Keratinocyte (primary cell): ENCODE measurements around the gene CIPC. TPM values are rescaled to one million over a fixed set of nuclear protein-coding genes. Genes with fewer than 3 reads are reported as not detected.

Source experiments
- DNase-seq: peaks from one replicate; pipeline ENCODE4 v3.0.0-alpha.2; 2011; ENCODE audit warnings: low read depth, missing footprints, low spot score
- FAIRE-seq: peaks from 2 replicates; lab custom pipeline; 2011; peaks lifted over from hg19 to GRCh38; lab: Jason Lieb, UNC
- H2AFZ ChIP-seq: 2 replicates; pipeline ENCODE4 v1.6.0; 2012; ENCODE audit warnings: low read length, control low read depth, inconsistent platforms; ENCODE audit not compliant: control insufficient read depth
- H3K27ac ChIP-seq: 2 replicates; pipeline ENCODE4 v1.5.1; 2011; ENCODE audit warnings: low read length; ENCODE audit not compliant: control insufficient read depth, insufficient read depth
- H3K27me3 ChIP-seq: 3 replicates; pipeline ENCODE4 v1.6.0; 2011; ENCODE audit warnings: low read length; ENCODE audit not compliant: control insufficient read depth, insufficient read depth; ENCODE audit errors: extremely low read depth
- H3K36me3 ChIP-seq, 2 experiments: 2 replicates in 1 of 2; 3 replicates in 1 of 2; pipeline ENCODE4 v1.5.1; 2011; ENCODE audit warnings: low read length in 2 of 2, mild to moderate bottlenecking in 1 of 2; ENCODE audit not compliant: control insufficient read depth in 2 of 2, insufficient read depth in 2 of 2; ENCODE audit errors: extremely low read depth in 1 of 2
- H3K4me1 ChIP-seq: 3 replicates; pipeline ENCODE4 v1.5.1; 2011; ENCODE audit warnings: low read length; ENCODE audit not compliant: control insufficient read depth, insufficient read depth; ENCODE audit errors: extremely low read depth
- H3K4me2 ChIP-seq: 3 replicates; pipeline ENCODE4 v1.6.0; 2011; ENCODE audit warnings: low read depth, low read length; ENCODE audit not compliant: control insufficient read depth, insufficient read depth; ENCODE audit errors: extremely low read depth
- H3K4me3 ChIP-seq, 3 experiments: fragments of 200-600 bp in 1 of 3; sonication (generic) in 1 of 3; 2 replicates in 2 of 3; 3 replicates in 1 of 3; pipeline ENCODE4 v1.5.1; 2011 to 2016; ENCODE audit warnings: low read length in 3 of 3, mild to moderate bottlenecking in 3 of 3, control low read depth in 2 of 3, inconsistent platforms in 1 of 3, low read depth in 1 of 3, mixed read lengths in 1 of 3, mixed run types in 1 of 3, moderate library complexity in 1 of 3; ENCODE audit not compliant: control insufficient read depth in 2 of 3, insufficient read depth in 2 of 3; ENCODE audit errors: extremely low read depth in 1 of 3
- H3K79me2 ChIP-seq: 2 replicates; pipeline ENCODE4 v1.6.0; 2012; ENCODE audit warnings: low read length; ENCODE audit not compliant: control insufficient read depth, insufficient read depth
- H3K9ac ChIP-seq: 3 replicates; pipeline ENCODE4 v1.6.0; 2011; ENCODE audit warnings: low read length; ENCODE audit not compliant: control insufficient read depth, insufficient read depth; ENCODE audit errors: extremely low read depth
- H3K9me1 ChIP-seq: 3 replicates; pipeline ENCODE4 v1.6.0; 2011; ENCODE audit warnings: low read length; ENCODE audit not compliant: control insufficient read depth, insufficient read depth; ENCODE audit errors: extremely low read depth
- H3K9me3 ChIP-seq: 2 replicates; pipeline ENCODE4 v1.5.1; 2012; ENCODE audit warnings: low read depth, low read length; ENCODE audit not compliant: control insufficient read depth
- H4K20me1 ChIP-seq: 3 replicates; pipeline ENCODE4 v1.6.0; 2011; ENCODE audit warnings: low read length; ENCODE audit not compliant: control insufficient read depth, insufficient read depth; ENCODE audit errors: extremely low read depth
- EZH2 ChIP-seq: IDR thresholded peaks from one replicate; pipeline ENCODE4 v1.6.1; 2012; ENCODE audit warnings: inconsistent platforms, mild to moderate bottlenecking, low read length, moderate library complexity
- dilution Hi-C: fragments of 300-500 bp; cut with MboI; formaldehyde crosslinking; loops from one replicate; pipeline ENCODE4 v1.7.0; 2020; ENCODE audit warnings: low sequenced_read_pairs; ENCODE audit not compliant: extremely low pct_ligation_motif_present
- polyA plus RNA-seq, 5 experiments: library from polyadenylated mRNA; depleted of rRNA in 3 of 5; stranded (reverse) in 3 of 5; stranded (forward) in 1 of 5; unstranded in 1 of 5; fragments of >200 nt; gene quantifications; 1 replicate in 1 of 5; 2 replicates in 3 of 5; 3 replicates in 1 of 5; pipeline versions ENCODE4 v1.2.1 to v1.2.3, GENCODE V29; 2011 to 2012; ENCODE audit warnings: missing spikeins in 2 of 5, low read depth in 1 of 5, low replicate concordance in 1 of 5
- TF ChIP-seq, protein P1 (sequence below), 3 experiments: IDR thresholded peaks in 1 of 3; conservative IDR thresholded peaks in 1 of 3; optimal IDR thresholded peaks in 1 of 3; 2 replicates in 2 of 3; 3 replicates in 1 of 3; pipeline versions ENCODE3 to v1.5.1; 2011; ENCODE audit warnings: low read length in 3 of 3, mild to moderate bottlenecking in 3 of 3, moderate library complexity in 2 of 3, control low read depth in 1 of 3, inconsistent platforms in 1 of 3; ENCODE audit not compliant: insufficient read depth in 2 of 3; ENCODE audit errors: extremely low read depth in 1 of 3

The CIPC gene
- polyA plus RNA-seq, 1 donor (not counting 4 experiments of a cell fraction or from before 2014, with no cell fraction given) = 13.2 TPM

DNA sequence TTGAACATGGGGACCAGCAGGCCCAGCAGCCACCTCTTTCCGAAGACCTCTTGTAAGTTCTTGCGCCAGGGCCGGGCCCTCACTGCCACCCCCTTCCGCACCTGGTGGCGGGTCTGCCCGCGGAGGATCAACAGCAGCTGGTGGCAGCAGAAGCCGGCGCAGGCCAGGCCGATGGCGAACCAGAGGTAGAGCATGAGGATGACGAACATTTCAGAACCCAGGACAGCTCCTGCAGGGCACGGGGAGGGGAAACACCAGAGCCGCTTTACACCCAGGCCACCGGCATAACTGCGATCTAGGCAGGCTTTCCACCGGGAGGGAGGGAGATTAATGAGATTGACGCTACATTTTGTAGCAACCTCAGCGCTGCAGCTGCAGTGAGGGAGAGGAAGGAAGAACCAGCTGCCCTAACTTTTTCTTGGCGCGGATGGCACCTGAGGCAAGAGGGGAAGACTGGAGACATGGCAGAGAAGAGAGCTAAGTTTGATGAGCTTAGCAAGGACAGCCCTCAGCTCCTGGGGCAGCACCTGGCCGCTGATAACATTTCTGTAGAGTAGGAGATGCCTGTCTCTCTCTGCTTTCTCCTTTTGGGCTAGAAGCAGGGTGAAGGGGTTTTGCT lies 35.8 kb downstream of the CIPC start:
- FAIRE-seq (peak; percentile 51), DNase-seq (no peak)
- H3K79me2 ChIP-seq = no peaks in the 10 kb centered on the region
- no peaks in the 10 kb centered on the region for H4K20me1 ChIP-seq
- H3K27ac ChIP-seq = no peak overlapping the region
- H3K4me3 ChIP-seq = no peak overlapping the region
- no peaks in the 10 kb centered on the region for H3K36me3 ChIP-seq
- H3K9me3 ChIP-seq = no peaks in the 10 kb centered on the region
- no peaks in the 10 kb centered on the region for H3K4me1 ChIP-seq
- dilution Hi-C loops = no loop called here
- no peak for TF ChIP-seq EZH2
- TF ChIP-seq, protein P1, sequence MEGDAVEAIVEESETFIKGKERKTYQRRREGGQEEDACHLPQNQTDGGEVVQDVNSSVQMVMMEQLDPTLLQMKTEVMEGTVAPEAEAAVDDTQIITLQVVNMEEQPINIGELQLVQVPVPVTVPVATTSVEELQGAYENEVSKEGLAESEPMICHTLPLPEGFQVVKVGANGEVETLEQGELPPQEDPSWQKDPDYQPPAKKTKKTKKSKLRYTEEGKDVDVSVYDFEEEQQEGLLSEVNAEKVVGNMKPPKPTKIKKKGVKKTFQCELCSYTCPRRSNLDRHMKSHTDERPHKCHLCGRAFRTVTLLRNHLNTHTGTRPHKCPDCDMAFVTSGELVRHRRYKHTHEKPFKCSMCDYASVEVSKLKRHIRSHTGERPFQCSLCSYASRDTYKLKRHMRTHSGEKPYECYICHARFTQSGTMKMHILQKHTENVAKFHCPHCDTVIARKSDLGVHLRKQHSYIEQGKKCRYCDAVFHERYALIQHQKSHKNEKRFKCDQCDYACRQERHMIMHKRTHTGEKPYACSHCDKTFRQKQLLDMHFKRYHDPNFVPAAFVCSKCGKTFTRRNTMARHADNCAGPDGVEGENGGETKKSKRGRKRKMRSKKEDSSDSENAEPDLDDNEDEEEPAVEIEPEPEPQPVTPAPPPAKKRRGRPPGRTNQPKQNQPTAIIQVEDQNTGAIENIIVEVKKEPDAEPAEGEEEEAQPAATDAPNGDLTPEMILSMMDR (optimal IDR thresholded peaks at IDR 0.05 in 1 of 3, IDR thresholded peaks at IDR 0.05 in 1 of 3, conservative IDR thresholded peaks at IDR 0.05 in 1 of 3; ENCODE audit: extremely low read depth in 1 of 3, insufficient read depth in 2 of 3, low read length in 3 of 3) = no peak
- no peak overlapping the region for H3K9ac ChIP-seq
- no peak overlapping the region for H2AFZ ChIP-seq
- H3K27me3 ChIP-seq = peaks cover 40% of the 10 kb centered on the region
- H3K4me2 ChIP-seq = no peak overlapping the region
- no peaks in the 10 kb centered on the region for H3K9me1 ChIP-seq

DNA sequence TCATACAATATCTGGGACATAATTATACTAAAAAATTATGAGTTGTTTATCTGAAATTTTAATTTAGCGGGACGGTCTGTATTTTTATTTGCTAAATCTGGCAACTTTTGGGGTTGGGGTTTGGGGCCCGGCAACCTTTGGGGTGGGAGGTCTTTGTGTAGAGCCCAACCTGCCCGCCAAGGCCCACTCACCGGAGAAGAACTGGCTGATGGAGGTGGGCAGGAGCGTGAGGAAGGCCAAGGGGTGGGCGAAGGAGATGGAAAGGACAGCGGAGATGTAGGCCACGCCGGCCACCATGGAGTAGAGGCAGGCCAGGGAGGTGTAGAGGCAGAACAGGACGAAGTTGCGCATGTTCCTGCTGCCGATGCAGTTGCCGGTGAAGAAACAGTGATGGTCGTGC lies 41.0 kb downstream of the CIPC start:
- dilution Hi-C loops = no loop called here
- Histone ChIP-seq H3K4me2 (no peak overlapping the region), H3K4me3 (no peak overlapping the region), H3K27ac (no peak overlapping the region), H2AFZ (no peak overlapping the region), H3K9me3 (no peaks in the 10 kb centered on the region), H4K20me1 (no peaks in the 10 kb centered on the region), H3K4me1 (peaks cover 5% of the 10 kb centered on the region), H3K9me1 (no peaks in the 10 kb centered on the region), H3K79me2 (no peaks in the 10 kb centered on the region), H3K27me3 (peaks cover 79% of the 10 kb centered on the region), H3K9ac (no peak overlapping the region), H3K36me3 (no peaks in the 10 kb centered on the region)
- no peak for FAIRE-seq
- no peak for DNase-seq
- peak; percentile 20 for TF ChIP-seq EZH2
- TF ChIP-seq, protein P1 (optimal IDR thresholded peaks at IDR 0.05 in 1 of 3, IDR thresholded peaks at IDR 0.05 in 1 of 3, conservative IDR thresholded peaks at IDR 0.05 in 1 of 3; ENCODE audit: extremely low read depth in 1 of 3, insufficient read depth in 2 of 3, low read length in 3 of 3) = no peak
